SH-SY5Y (cell line): ENCODE data around the gene KLHL12.

ENCODE experiments used
- GATA2 ChIP-seq: IDR thresholded peaks from 2 replicates; pipeline ENCODE4 v1.6.1; 2011; ENCODE audit warnings: mild to moderate bottlenecking, low read depth, low read length
- GATA3 ChIP-seq: IDR thresholded peaks from 2 replicates; pipeline ENCODE4 v1.6.1; 2011; ENCODE audit warnings: low read depth, mild to moderate bottlenecking, low read length, moderate library complexity

KLHL12 gene

DNA sequence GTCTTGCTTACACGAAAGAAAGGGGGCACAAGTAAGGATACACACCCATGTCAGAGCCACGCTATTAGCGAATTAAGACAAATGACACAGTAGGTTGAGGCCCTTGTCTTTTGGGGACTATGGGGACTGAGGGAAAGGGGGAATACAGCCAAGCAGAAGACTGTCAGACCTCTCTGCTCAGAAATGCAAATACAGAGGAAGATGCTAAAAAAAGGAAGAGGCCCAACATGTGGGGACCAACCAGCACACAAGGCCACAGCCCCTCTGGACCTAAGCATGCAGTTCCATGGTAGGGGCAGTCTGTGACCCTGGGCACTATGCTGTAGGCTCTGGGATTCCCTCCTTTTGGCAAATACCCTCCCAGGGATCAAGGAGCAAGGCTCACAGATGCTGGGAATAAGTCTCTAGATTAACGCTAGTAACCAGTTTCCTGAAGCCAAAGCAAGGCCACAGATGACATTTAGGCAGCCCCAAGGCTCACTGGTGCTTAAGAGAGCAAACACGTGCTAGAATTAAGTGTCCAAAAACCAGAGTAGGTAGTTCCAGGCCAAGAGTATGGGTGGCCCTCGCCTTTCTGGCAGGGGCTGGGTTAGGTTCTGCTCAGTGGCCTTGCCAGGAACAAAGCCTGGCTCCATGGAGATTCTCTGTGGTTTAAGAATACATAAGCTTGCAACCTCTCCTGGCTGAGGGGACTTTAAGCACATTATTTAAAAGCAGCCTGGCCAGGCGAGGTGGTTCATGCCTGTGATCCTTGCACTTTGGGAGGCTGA is 76.3 kb downstream of the KLHL12 start:
- TF ChIP-seq GATA3 (no peak), GATA2 (no peak)

DNA sequence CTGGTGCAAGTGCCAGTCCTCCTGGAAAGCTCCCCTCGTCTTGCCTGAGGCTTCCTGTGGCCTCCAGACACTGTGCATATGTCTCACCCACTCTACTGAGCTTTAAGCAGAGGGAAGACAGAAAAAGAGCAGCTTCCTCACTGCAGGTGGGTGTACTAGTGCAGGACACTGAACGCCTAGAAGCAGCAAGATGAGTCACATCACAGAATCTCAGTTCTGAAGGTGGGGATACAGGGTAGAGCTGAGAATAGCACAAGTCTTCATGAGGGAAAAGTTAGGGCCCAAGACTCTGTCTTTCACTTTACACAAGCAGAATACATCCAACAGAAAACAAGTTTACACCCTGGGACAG is 78.9 kb downstream of the KLHL12 start:
- TF ChIP-seq GATA2 (no peak), GATA3 (no peak)

DNA sequence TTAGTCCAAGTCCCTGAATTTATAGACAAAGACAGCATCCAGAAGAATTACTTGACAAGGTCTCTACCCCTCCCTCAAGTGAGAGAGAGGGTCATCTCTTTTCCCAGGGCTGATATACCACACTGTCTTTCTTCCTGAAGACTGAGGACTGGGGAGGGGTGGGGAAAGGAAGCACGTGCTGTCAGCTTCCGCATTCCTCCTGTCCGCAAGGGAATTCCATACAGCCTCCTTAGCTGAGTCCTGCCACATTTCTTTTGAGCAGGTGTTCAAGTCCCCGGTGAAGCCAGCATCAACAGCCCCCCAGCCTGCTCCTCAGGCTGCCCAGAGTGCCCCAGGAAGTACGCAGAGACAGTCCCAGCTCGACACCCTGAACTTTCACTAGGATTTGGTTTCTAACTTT is 82.1 kb downstream of the KLHL12 start:
- TF ChIP-seq GATA2: no peak
- TF ChIP-seq GATA3: no peak

DNA sequence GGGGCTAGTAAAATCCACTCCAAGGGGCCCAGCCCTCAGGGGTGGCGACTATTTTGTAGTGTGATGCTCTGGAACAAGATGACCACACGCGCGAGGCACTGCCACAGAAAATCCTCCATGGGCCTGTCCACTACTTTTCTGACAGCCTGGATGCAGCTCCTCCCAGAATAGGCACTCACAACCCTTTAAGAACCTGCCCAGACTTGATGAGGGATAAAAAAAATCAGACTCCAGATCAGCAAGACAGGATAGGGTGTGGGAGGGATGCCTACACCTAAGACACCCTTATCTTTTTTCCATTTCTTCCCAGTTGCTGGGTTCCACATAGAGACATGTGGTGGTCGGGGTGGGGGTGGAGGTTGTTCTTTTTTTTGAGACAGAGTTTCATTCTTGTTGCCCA is 82.8 kb downstream of the KLHL12 start:
- TF ChIP-seq GATA2: no peak
- TF ChIP-seq GATA3: no peak

DNA sequence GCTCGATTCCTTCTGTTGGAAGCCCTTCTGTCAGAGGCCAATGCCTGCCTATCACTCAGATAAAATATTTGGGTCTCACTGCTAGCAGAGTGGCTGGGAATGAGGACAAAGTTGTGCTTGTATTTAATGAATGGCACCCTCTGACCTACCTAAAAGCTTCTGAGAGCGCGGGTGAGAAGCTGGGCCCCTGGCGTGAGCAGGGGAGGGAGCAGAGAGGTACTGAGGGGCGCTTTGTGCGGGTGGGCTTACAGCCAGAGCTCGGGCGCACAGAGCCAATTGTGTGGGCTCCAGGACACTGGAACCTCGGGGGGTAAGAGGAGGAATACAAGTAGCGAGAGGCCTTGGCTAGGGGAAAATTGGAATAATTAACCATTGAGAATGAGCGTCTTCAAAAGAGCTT is 84.0 kb downstream of the KLHL12 start:
- no peak for TF ChIP-seq GATA2
- TF ChIP-seq GATA3: no peak
